ENCODE results near the gene SLC10A3.
A peak's percentile ranks its signal among the peaks of the same experiment; 100 is the strongest.

The SLC10A3 gene

DNA sequence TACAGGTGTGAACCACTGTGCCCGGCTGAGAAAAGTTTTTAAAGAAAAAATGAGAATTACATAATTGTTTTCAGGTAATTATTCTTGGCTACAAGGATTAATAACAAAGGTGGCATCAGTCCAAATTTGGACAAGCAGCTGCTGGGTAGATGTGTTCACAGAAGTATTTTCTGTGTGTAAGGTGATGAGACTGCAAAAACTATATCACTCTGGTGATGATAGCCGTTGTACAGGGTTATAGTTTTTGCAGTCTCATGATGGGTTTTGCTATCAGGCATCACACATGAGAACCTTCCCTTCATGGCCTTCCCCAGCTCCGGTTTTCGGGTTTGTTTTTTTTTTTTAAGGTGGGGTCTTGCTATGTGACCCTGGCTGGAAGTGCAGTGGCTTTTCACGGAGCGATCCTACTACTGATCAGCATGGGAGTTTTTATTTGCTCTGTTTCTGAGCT is 5.1 kb upstream of the SLC10A3 start:
- DNase-seq (ENCODE audit: insufficient read length, low spot score) = no peak
- FAIRE-seq = no peak

GRCh38 chrX:154494715-154495114 is 4.3 kb upstream of the SLC10A3 start:
- TF ChIP-seq PAX5 (IDR thresholded peaks at IDR 0.05; ENCODE audit: insufficient read depth, low read length, severe bottlenecking) (no peak), TAF1 (IDR thresholded peaks at IDR 0.05; ENCODE audit: low read depth, low read length) (no peak), POU2F2 (IDR thresholded peaks at IDR 0.05; ENCODE audit: low read depth, low read length) (no peak), SPI1 (IDR thresholded peaks at IDR 0.05; ENCODE audit: low read depth, low read length) (no peak), POLR2A (IDR thresholded peaks at IDR 0.05; ENCODE audit: low read depth, low read length) (no peak), POLR2AphosphoS5 (IDR thresholded peaks at IDR 0.05; ENCODE audit: low read depth, low read length) (no peak)
- FAIRE-seq (no peak), DNase-seq (ENCODE audit: insufficient read length, low spot score) (no peak)

More for the DNA sequence above, 5.1 kb upstream of the SLC10A3 start:
- TF ChIP-seq POLR2AphosphoS5 (IDR thresholded peaks at IDR 0.05; ENCODE audit: low read depth, low read length) (no peak), POLR2A (IDR thresholded peaks at IDR 0.05; ENCODE audit: low read depth, low read length) (no peak), POU2F2 (IDR thresholded peaks at IDR 0.05; ENCODE audit: low read depth, low read length) (no peak), SPI1 (IDR thresholded peaks at IDR 0.05; ENCODE audit: low read depth, low read length) (no peak), TAF1 (IDR thresholded peaks at IDR 0.05; ENCODE audit: low read depth, low read length) (no peak), PAX5 (IDR thresholded peaks at IDR 0.05; ENCODE audit: insufficient read depth, low read length, severe bottlenecking) (no peak)

- DNase-seq (ENCODE audit: insufficient read length, low spot score) (no peak), FAIRE-seq (no peak)
- TF ChIP-seq SPI1 (IDR thresholded peaks at IDR 0.05; ENCODE audit: low read depth, low read length) (no peak), PAX5 (IDR thresholded peaks at IDR 0.05; ENCODE audit: insufficient read depth, low read length, severe bottlenecking) (no peak), TAF1 (IDR thresholded peaks at IDR 0.05; ENCODE audit: low read depth, low read length) (no peak), POU2F2 (IDR thresholded peaks at IDR 0.05; ENCODE audit: low read depth, low read length) (no peak), POLR2A (IDR thresholded peaks at IDR 0.05; ENCODE audit: low read depth, low read length) (no peak), POLR2AphosphoS5 (IDR thresholded peaks at IDR 0.05; ENCODE audit: low read depth, low read length) (no peak)
Observed at GRCh38 chrX:154490021-154490413, 412 bp downstream of the SLC10A3 start.

DNA sequence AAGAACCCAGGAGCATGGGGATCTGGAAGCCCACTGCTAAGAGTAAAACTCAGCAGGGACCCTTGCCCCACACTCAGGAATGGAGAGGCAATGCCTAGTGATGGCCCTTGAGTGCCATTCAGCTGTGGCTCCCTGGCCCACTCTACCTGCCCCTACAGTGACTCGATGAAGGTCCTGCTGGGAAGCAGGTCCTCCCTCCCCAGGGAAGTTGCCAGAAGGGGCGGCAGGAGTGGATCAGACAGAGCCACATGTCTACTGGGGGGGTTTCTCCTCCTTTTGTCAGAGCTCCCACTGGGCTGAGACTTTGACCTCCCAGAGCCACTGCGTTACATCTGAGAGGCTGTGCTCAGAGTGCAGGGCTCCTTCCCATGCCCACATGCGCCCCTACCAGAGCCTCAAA is 1.2 kb downstream of the SLC10A3 start:
- FAIRE-seq (no peak), DNase-seq (ENCODE audit: insufficient read length, low spot score) (no peak)
- no peak for TF ChIP-seq POLR2AphosphoS5 (IDR thresholded peaks at IDR 0.05; ENCODE audit: low read depth, low read length)
- no peak for TF ChIP-seq PAX5 (IDR thresholded peaks at IDR 0.05; ENCODE audit: insufficient read depth, low read length, severe bottlenecking)
- no peak for TF ChIP-seq POLR2A (IDR thresholded peaks at IDR 0.05; ENCODE audit: low read depth, low read length)
- no peak for TF ChIP-seq SPI1 (IDR thresholded peaks at IDR 0.05; ENCODE audit: low read depth, low read length)
- TF ChIP-seq TAF1 (IDR thresholded peaks at IDR 0.05; ENCODE audit: low read depth, low read length) = no peak
- TF ChIP-seq POU2F2 (IDR thresholded peaks at IDR 0.05; ENCODE audit: low read depth, low read length) = no peak

DNA sequence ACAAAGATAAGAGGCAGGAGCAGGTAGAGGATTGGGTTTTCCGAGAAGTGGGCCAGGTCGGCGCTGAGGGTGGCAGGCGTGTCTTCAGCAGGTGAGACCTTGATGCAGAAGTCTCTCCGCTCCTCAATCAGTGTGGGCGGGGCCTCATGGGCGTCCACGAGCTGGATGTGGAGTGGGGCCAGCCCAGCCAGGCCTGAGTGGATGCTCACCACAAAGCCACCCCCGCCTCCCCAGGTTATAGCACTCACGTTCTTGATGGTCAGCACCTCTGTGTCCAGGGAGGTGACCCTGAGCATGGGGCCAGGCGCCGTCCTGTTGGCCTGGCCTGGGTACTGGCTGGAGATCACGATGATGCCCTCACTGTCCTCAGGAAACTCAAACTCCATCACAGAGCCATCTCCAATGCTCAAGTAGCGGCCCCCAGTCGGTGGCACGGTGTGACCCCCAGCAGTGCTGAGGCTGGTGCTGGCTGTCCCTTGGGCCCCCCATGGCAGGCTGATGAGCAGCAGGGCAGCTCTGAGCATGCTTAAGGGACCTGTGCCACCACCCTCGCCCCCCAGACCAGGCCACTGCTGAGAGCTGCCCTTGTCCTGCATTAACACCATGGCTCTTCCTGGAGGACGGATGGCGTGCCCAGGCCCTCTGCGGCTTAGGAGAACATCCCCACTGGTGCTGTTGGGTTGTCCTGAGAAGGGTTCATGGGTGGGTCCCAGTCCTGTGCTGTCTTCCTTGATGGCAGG is 1.9 kb downstream of the SLC10A3 start:
- FAIRE-seq (peak; percentile 52), DNase-seq (ENCODE audit: insufficient read length, low spot score) (no peak)
- TF ChIP-seq POU2F2 (IDR thresholded peaks at IDR 0.05; ENCODE audit: low read depth, low read length) = no peak
- TF ChIP-seq SPI1 (IDR thresholded peaks at IDR 0.05; ENCODE audit: low read depth, low read length) = no peak
- TF ChIP-seq POLR2AphosphoS5 (IDR thresholded peaks at IDR 0.05; ENCODE audit: low read depth, low read length) = no peak
- TF ChIP-seq PAX5 (IDR thresholded peaks at IDR 0.05; ENCODE audit: insufficient read depth, low read length, severe bottlenecking) = no peak
- no peak for TF ChIP-seq TAF1 (IDR thresholded peaks at IDR 0.05; ENCODE audit: low read depth, low read length)
- TF ChIP-seq POLR2A (IDR thresholded peaks at IDR 0.05; ENCODE audit: low read depth, low read length) = no peak

DNA sequence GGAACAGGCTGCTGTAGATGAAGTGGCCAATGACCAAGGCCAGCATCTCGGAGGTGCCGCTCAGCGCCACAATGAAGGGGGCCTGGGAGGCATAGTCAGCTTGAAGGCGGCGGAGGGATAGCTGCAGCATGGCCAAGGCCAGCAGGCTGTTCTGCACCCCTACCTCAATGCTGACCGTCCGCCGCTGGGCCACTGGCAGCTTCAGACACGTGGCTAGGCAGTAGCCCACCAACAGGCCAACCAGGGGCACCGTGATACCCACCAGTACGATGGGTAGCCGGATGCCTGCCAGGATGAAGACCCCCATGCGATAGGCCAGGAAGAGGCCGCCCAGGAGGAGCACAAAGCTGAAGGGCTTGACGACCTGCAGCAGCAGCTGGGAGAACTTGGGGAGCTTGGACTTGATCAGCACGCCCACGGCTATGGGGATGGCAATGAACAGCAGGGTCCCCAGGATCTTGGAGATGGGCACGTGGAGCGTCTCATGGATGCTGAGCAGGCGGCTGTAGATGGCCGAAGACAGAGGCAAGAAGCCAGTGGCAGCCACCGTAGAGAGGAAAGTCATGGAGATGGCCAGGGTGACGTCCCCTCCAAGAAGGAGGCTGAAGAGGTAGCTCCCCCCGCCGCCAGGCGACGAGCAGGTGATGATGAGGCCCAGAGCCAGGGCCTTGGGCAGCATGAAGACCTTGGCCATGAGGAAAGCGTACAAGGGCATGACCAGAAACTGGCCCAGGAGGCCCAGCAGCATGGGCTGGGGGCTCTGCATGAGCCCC is 2.7 kb downstream of the SLC10A3 start:
- DNase-seq (ENCODE audit: insufficient read length, low spot score) (no peak), FAIRE-seq (no peak)
- TF ChIP-seq POLR2AphosphoS5 (IDR thresholded peaks at IDR 0.05; ENCODE audit: low read depth, low read length) (no peak), POLR2A (IDR thresholded peaks at IDR 0.05; ENCODE audit: low read depth, low read length) (no peak), POU2F2 (IDR thresholded peaks at IDR 0.05; ENCODE audit: low read depth, low read length) (no peak), PAX5 (IDR thresholded peaks at IDR 0.05; ENCODE audit: insufficient read depth, low read length, severe bottlenecking) (no peak), SPI1 (IDR thresholded peaks at IDR 0.05; ENCODE audit: low read depth, low read length) (no peak), TAF1 (IDR thresholded peaks at IDR 0.05; ENCODE audit: low read depth, low read length) (no peak)

- DNase-seq (ENCODE audit: insufficient read length, low spot score) (peak; percentile 62), FAIRE-seq (no peak)
- TF ChIP-seq TAF1 (IDR thresholded peaks at IDR 0.05; ENCODE audit: low read depth, low read length) (no peak), SPI1 (IDR thresholded peaks at IDR 0.05; ENCODE audit: low read depth, low read length) (no peak), POLR2AphosphoS5 (IDR thresholded peaks at IDR 0.05; ENCODE audit: low read depth, low read length) (no peak), POLR2A (IDR thresholded peaks at IDR 0.05; ENCODE audit: low read depth, low read length) (no peak), PAX5 (IDR thresholded peaks at IDR 0.05; ENCODE audit: insufficient read depth, low read length, severe bottlenecking) (no peak), POU2F2 (IDR thresholded peaks at IDR 0.05; ENCODE audit: low read depth, low read length) (no peak)
Observed at GRCh38 chrX:154486396-154487207, 3.8 kb downstream of the SLC10A3 start, which contains the start of gene UBL4A. Gene UBL4A, minus strand, starts transcription at chrX:154486615. Its CDS starts 31 bp downstream, at chrX:154486584.

- DNase-seq (ENCODE audit: insufficient read length, low spot score) (no peak), FAIRE-seq (no peak)
- TF ChIP-seq TAF1 (IDR thresholded peaks at IDR 0.05; ENCODE audit: low read depth, low read length) (no peak), PAX5 (IDR thresholded peaks at IDR 0.05; ENCODE audit: insufficient read depth, low read length, severe bottlenecking) (no peak), SPI1 (IDR thresholded peaks at IDR 0.05; ENCODE audit: low read depth, low read length) (no peak), POLR2AphosphoS5 (IDR thresholded peaks at IDR 0.05; ENCODE audit: low read depth, low read length) (no peak), POLR2A (IDR thresholded peaks at IDR 0.05; ENCODE audit: low read depth, low read length) (no peak), POU2F2 (IDR thresholded peaks at IDR 0.05; ENCODE audit: low read depth, low read length) (no peak)
Observed at GRCh38 chrX:154486052-154486395, 4.4 kb downstream of the SLC10A3 start.

Measured in GM12891 (cell line).